ENCODE measurements around the gene CELF4. TPM values are rescaled to one million over a fixed set of nuclear protein-coding genes. Genes with fewer than 3 reads are reported as not detected.

Gene CELF4
- total RNA-seq, 2 donors from 2014 or later: 0.22 to 3.9 TPM

GRCh38 chr18:37572736-37573135 lies 7.1 kb upstream of the CELF4 start:
- Histone ChIP-seq H3K9me3 (no peaks in the 10 kb centered on the region), H3K27ac (no peak overlapping the region), H3K4me3 (no peak overlapping the region), H3K27me3 (peaks cover 8 to 12% of the 10 kb centered on the region in 2 donors), H3K4me1 (peaks cover 0 to 13% of the 10 kb centered on the region in 2 donors), H3K36me3 (no peaks in the 10 kb centered on the region)
- TF ChIP-seq CTCF (IDR thresholded peaks at IDR 0.05): no peak
- no peak for DNase-seq (ENCODE audit: low spot score)

GRCh38 chr18:37571266-37571665 lies 5.7 kb upstream of the CELF4 start:
- TF ChIP-seq CTCF (IDR thresholded peaks at IDR 0.05): no peak
- H3K4me3 ChIP-seq: no peak overlapping the region
- no peak overlapping the region for H3K27ac ChIP-seq
- H3K36me3 ChIP-seq: no peaks in the 10 kb centered on the region
- H3K27me3 ChIP-seq: peaks cover 16 to 26% of the 10 kb centered on the region in 2 donors
- H3K4me1 ChIP-seq: peaks cover 0 to 15% of the 10 kb centered on the region in 2 donors
- H3K9me3 ChIP-seq: no peaks in the 10 kb centered on the region
- no peak for DNase-seq (ENCODE audit: low spot score)

- H3K4me3 ChIP-seq: no peak overlapping the region
- H3K9me3 ChIP-seq: no peaks in the 10 kb centered on the region
- no peak overlapping the region for H3K27ac ChIP-seq
- no peak for TF ChIP-seq CTCF (IDR thresholded peaks at IDR 0.05)
- peaks cover 0 to 19% of the 10 kb centered on the region in 2 donors for H3K4me1 ChIP-seq
- H3K36me3 ChIP-seq: no peaks in the 10 kb centered on the region
- H3K27me3 ChIP-seq: peaks cover 16 to 26% of the 10 kb centered on the region in 2 donors
- DNase-seq (ENCODE audit: low spot score): no peak
Measured at GRCh38 chr18:37570336-37570930, 4.8 kb upstream of the CELF4 start.

GRCh38 chr18:37568671-37569070 lies 3.1 kb upstream of the CELF4 start:
- H3K4me3 ChIP-seq: no peak overlapping the region
- H3K27me3 ChIP-seq: peaks cover 16 to 26% of the 10 kb centered on the region in 2 donors
- no peak for DNase-seq (ENCODE audit: low spot score)
- no peaks in the 10 kb centered on the region for H3K36me3 ChIP-seq
- no peaks in the 10 kb centered on the region for H3K9me3 ChIP-seq
- H3K4me1 ChIP-seq: peaks cover 0 to 25% of the 10 kb centered on the region in 2 donors
- no peak overlapping the region for H3K27ac ChIP-seq
- TF ChIP-seq CTCF (IDR thresholded peaks at IDR 0.05): no peak

GRCh38 chr18:37567994-37568359 lies 2.4 kb upstream of the CELF4 start:
- H3K9me3 ChIP-seq: no peaks in the 10 kb centered on the region
- H3K4me3 ChIP-seq: no peak overlapping the region
- H3K27ac ChIP-seq: no peak overlapping the region
- peaks cover 19 to 26% of the 10 kb centered on the region in 2 donors for H3K27me3 ChIP-seq
- DNase-seq (ENCODE audit: low spot score): no peak
- peaks cover 0 to 25% of the 10 kb centered on the region in 2 donors for H3K4me1 ChIP-seq
- TF ChIP-seq CTCF (IDR thresholded peaks at IDR 0.05): no peak
- H3K36me3 ChIP-seq: no peaks in the 10 kb centered on the region

All from right atrium auricular region (tissue), 2 donors.